Panc1 (cell line): ENCODE measurements around the gene MSH2.

ENCODE experiments used
- CTCF ChIP-seq: fragments of 450-650 bp; IDR thresholded peaks from 2 replicates; pipeline ENCODE4 v1.5.1; 2017; ENCODE audit warnings: mild to moderate bottlenecking
- POLR2AphosphoS5 ChIP-seq: IDR thresholded peaks from 2 replicates; pipeline ENCODE4 v1.6.1; 2012; ENCODE audit warnings: mild to moderate bottlenecking, low read depth, low read length, moderate library complexity
- REST ChIP-seq, 2 experiments: IDR thresholded peaks; 2 replicates each; pipeline ENCODE4 v1.6.1; 2011 to 2012; ENCODE audit warnings: low read depth in 2 of 2, control low read depth in 1 of 2, low read length in 1 of 2, mild to moderate bottlenecking in 1 of 2, moderate library complexity in 1 of 2; ENCODE audit not compliant: insufficient read depth in 1 of 2
- SIN3A ChIP-seq: IDR thresholded peaks from 2 replicates; pipeline ENCODE4 v1.6.1; 2012; ENCODE audit warnings: low read depth, mild to moderate bottlenecking, low read length, moderate library complexity, borderline replicate concordance; ENCODE audit not compliant: insufficient read depth
- TCF7L2 ChIP-seq: IDR thresholded peaks from 2 replicates; pipeline ENCODE4 v1.6.1; 2011; ENCODE audit warnings: mild to moderate bottlenecking, low read depth, low read length, inconsistent platforms

GRCh38 chr2:47360283-47360682 is 42.7 kb upstream of the MSH2 start:
- no peak for TF ChIP-seq POLR2AphosphoS5
- TF ChIP-seq CTCF, result no peak
- TF ChIP-seq SIN3A, result no peak
- no peak for TF ChIP-seq TCF7L2
- no peak for TF ChIP-seq REST (IDR thresholded peaks at IDR 0.05; ENCODE audit: insufficient read depth in 1 of 2, low read depth in 2 of 2, low read length in 1 of 2)
